H1 (cell line): ENCODE data around the gene CAT.

Experiments
- EZH2 ChIP-seq: fragments of 200-600 bp; sonication (generic); IDR thresholded peaks from 2 replicates; pipeline ENCODE4 v1.7.1; 2012; ENCODE audit warnings: low read depth, mild to moderate bottlenecking, moderate library complexity, low read length, inconsistent platforms; ENCODE audit not compliant: severe bottlenecking
- RNF2 ChIP-seq: fragments of 200-900, 300-1000 bp; sonication (generic); IDR thresholded peaks from 2 replicates; pipeline ENCODE4 v1.7.1; 2016; ENCODE audit warnings: borderline replicate concordance, low read depth, mild to moderate bottlenecking, antibody characterized with exemption, low read length; ENCODE audit not compliant: poor library complexity, severe bottlenecking; ENCODE audit errors: missing control alignments
- YY1 ChIP-seq: IDR thresholded peaks from 2 replicates; pipeline ENCODE4 v1.6.1; 2011; ENCODE audit warnings: low read depth, mild to moderate bottlenecking, low read length
- TF ChIP-seq, protein P1 (sequence below), 3 experiments: IDR thresholded peaks; 1 replicate in 2 of 3; 2 replicates in 1 of 3; pipeline versions ENCODE4 v1.5.1 to v1.6.1; 2011; ENCODE audit warnings: low read length in 3 of 3, mild to moderate bottlenecking in 3 of 3, inconsistent platforms in 2 of 3, low read depth in 1 of 3, moderate library complexity in 1 of 3; ENCODE audit not compliant: insufficient read depth in 1 of 3; ENCODE audit errors: control extremely low read depth in 1 of 3

DNA sequence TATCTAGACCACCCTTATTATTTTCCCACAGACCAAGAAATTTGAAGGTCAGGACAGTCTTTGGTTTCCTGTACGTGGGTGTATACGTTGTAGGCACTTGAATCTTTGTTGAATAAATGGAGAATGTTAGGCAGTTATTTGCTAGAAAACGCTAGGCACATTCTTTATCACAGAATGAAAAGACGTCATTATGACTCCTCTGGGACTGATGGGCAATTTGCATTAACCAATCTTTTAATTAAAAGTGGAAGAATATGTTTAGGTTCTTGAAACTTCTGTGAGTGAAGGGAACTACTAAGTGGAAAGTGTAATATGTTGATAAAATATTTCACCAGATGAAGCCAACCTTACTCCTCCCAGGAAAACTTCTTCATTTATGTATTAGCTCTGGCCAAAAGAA lies 5.7 kb downstream of the CAT start:
- TF ChIP-seq, protein P1, sequence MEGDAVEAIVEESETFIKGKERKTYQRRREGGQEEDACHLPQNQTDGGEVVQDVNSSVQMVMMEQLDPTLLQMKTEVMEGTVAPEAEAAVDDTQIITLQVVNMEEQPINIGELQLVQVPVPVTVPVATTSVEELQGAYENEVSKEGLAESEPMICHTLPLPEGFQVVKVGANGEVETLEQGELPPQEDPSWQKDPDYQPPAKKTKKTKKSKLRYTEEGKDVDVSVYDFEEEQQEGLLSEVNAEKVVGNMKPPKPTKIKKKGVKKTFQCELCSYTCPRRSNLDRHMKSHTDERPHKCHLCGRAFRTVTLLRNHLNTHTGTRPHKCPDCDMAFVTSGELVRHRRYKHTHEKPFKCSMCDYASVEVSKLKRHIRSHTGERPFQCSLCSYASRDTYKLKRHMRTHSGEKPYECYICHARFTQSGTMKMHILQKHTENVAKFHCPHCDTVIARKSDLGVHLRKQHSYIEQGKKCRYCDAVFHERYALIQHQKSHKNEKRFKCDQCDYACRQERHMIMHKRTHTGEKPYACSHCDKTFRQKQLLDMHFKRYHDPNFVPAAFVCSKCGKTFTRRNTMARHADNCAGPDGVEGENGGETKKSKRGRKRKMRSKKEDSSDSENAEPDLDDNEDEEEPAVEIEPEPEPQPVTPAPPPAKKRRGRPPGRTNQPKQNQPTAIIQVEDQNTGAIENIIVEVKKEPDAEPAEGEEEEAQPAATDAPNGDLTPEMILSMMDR (IDR thresholded peaks at IDR 0.05; ENCODE audit: control extremely low read depth in 1 of 3, insufficient read depth in 1 of 3, low read depth in 1 of 3, low read length in 3 of 3): no peak
- no peak for TF ChIP-seq RNF2
- TF ChIP-seq YY1: no peak
- TF ChIP-seq EZH2: no peak
